ENCODE results near the gene MPPE1. TPM values are rescaled to one million over a fixed set of nuclear protein-coding genes. Genes with fewer than 3 reads are reported as not detected.

The MPPE1 gene
- total RNA-seq, 1 experiment from 2014 or later = 21.4 TPM

- ChIA-PET CTCF (no interaction called here), POLR2A (no interaction called here), RAD21 (ENCODE audit: low non-redundant PET in 1 of 2, low total read pairs in 2 of 2, uncharacterized antibody in 2 of 2, unreplicated experiment in 2 of 2) (no interaction called here)
- H3K4me1 ChIP-seq (ENCODE audit: control insufficient read depth in 1 of 2, insufficient read depth in 2 of 2, low read length in 2 of 2) = peaks cover 5 to 14% of the 10 kb centered on the region in 2 experiments; a peak in 3 of 4 replicates
- no peaks in the 10 kb centered on the region for H3K9me2 ChIP-seq (ENCODE audit: insufficient read depth)
- ATAC-seq (no peak), DNase-seq (ENCODE audit: low read depth, low spot score) (no peak)
- intact Hi-C loops (cut with micrococcal nuclease) = no loop called here
- no TSS peak for BruUV-seq (replicated peaks)
- H3K27ac ChIP-seq (ENCODE audit: low read depth, low read length) = no peak overlapping the region
- no peak overlapping the region for H3K9ac ChIP-seq (ENCODE audit: low read length)
- H4K20me1 ChIP-seq (ENCODE audit: insufficient read depth) = no peaks in the 10 kb centered on the region
- no peaks in the 10 kb centered on the region for H3K27me3 ChIP-seq (ENCODE audit: insufficient read depth, low read length)
- H2AFZ ChIP-seq (ENCODE audit: low read depth, low read length, poor library complexity, severe bottlenecking) = no peak overlapping the region
- no peaks in the 10 kb centered on the region for H3K79me2 ChIP-seq (ENCODE audit: insufficient read depth, low read length)
- H3K9me3 ChIP-seq (ENCODE audit: control insufficient read depth in 1 of 2, insufficient read depth in 1 of 2, low read depth in 1 of 2, low read length in 2 of 2) = peaks cover 9 to 10% of the 10 kb centered on the region in 2 experiments; a peak in 2 of 4 replicates
- H3K36me3 ChIP-seq (ENCODE audit: control insufficient read depth in 1 of 2, insufficient read depth in 2 of 2, low read length in 2 of 2) = no peaks in the 10 kb centered on the region
- no peak overlapping the region for H3K4me2 ChIP-seq (ENCODE audit: low read length)
- H3K4me3 ChIP-seq (replicated peaks in 1 of 2; ENCODE audit: low read depth in 1 of 2, low read length in 2 of 2) = no peak overlapping the region
- TF ChIP-seq SP1 (IDR thresholded peaks at IDR 0.05; ENCODE audit: low read depth) (no peak), CBX3 (IDR thresholded peaks at IDR 0.05; ENCODE audit: low read depth) (peak; percentile 71; the same call in 1 of the 2 replicates)
These were observed 48.5 kb upstream of the MPPE1 start for GRCh38 chr18:11956371-11957308.

DNA sequence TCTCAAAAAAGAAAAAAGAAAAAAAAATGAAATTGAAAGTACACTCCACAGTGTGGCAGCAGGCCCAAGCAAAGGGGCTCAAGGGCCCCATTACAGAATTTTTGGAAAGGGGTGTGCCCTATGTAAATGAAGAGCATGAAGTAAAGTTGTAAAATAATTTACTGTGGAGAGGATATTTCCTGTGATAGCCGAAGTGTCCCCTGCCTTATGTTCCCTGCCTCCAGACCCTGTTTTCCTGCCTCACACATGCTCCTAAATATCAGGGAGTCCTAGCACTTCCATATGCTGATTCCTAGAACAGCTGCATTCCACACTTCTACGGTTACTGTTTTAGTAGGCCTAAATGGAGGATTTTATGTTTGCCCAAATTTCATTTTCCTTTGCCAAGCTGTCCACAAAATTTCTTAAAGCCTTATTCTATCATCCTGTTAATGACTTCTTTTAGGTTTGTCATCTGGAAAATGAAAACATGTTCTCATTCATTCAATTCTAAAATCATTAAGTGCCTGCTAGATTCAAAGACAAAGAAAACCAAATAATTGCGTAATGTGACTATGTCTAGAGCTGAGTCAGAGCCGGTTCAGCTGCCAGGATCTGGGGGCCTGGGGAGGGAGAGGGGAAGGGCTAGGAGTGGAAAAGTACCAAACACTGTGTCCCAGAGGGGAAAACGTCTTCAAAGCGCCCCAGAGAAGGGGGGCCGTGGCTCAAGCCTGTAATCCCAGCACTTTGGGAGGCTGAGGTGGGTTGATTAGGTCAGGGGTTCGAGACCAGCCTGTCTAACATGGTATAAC lies 47.3 kb upstream of the MPPE1 start:
- BruUV-seq (replicated peaks) = no TSS peak

More for the DNA sequence above, 47.3 kb upstream of the MPPE1 start:
- no peaks in the 10 kb centered on the region for H3K79me2 ChIP-seq (ENCODE audit: insufficient read depth, low read length)
- peaks cover 5 to 14% of the 10 kb centered on the region in 2 experiments; a peak in 3 of 4 replicates for H3K4me1 ChIP-seq (ENCODE audit: control insufficient read depth in 1 of 2, insufficient read depth in 2 of 2, low read length in 2 of 2)
- ATAC-seq = no peak
- H4K20me1 ChIP-seq (ENCODE audit: insufficient read depth) = no peaks in the 10 kb centered on the region
- ChIA-PET RAD21 (ENCODE audit: low non-redundant PET in 1 of 2, low total read pairs in 2 of 2, uncharacterized antibody in 2 of 2, unreplicated experiment in 2 of 2) (no interaction called here), CTCF (no interaction called here), POLR2A (no interaction called here)
- H3K9ac ChIP-seq (ENCODE audit: low read length) = no peak overlapping the region
- H3K4me3 ChIP-seq (replicated peaks in 1 of 2; ENCODE audit: low read depth in 1 of 2, low read length in 2 of 2) = no peak overlapping the region
- no peak overlapping the region for H3K27ac ChIP-seq (ENCODE audit: low read depth, low read length)
- H3K36me3 ChIP-seq (ENCODE audit: control insufficient read depth in 1 of 2, insufficient read depth in 2 of 2, low read length in 2 of 2) = no peaks in the 10 kb centered on the region
- H3K27me3 ChIP-seq (ENCODE audit: insufficient read depth, low read length) = no peaks in the 10 kb centered on the region
- intact Hi-C loops (cut with micrococcal nuclease) = no loop called here
- H3K4me2 ChIP-seq (ENCODE audit: low read length) = peak overlapping the region; percentile 9; the same call in 1 of the 2 replicates
- no peak for TF ChIP-seq YY1 (IDR thresholded peaks at IDR 0.05; ENCODE audit: extremely low read depth, insufficient replicate concordance, low read depth, low read length)
- peak; percentile 82; the same call in 1 of the 2 replicates for TF ChIP-seq CEBPB (IDR thresholded peaks at IDR 0.05; ENCODE audit: low read depth)
- TF ChIP-seq POLR2AphosphoS5 (IDR thresholded peaks at IDR 0.05; ENCODE audit: low read depth, low read length) = no peak
- TF ChIP-seq SP1 (IDR thresholded peaks at IDR 0.05; ENCODE audit: low read depth) = peak; percentile 7; the same call in 1 of the 2 replicates
- no peak for TF ChIP-seq CBX3 (IDR thresholded peaks at IDR 0.05; ENCODE audit: low read depth)
- TF ChIP-seq ZNF274 (IDR thresholded peaks at IDR 0.05; ENCODE audit: low read depth, low read length) = no peak
- no peak for TF ChIP-seq TCF7L2 (IDR thresholded peaks at IDR 0.05; ENCODE audit: borderline replicate concordance, extremely low read depth, insufficient read depth, insufficient read length)
- TF ChIP-seq ZBTB33 (IDR thresholded peaks at IDR 0.05; ENCODE audit: extremely low read depth, insufficient replicate concordance, low read length) = no peak
- TF ChIP-seq EZH2phosphoT487 (IDR thresholded peaks at IDR 0.05; ENCODE audit: borderline replicate concordance) = no peak
- no peak for TF ChIP-seq ELF1 (IDR thresholded peaks at IDR 0.05; ENCODE audit: borderline replicate concordance, low read depth)
- no peak; the same call in 1 of the 2 replicates for TF ChIP-seq FOSL1 (IDR thresholded peaks at IDR 0.05; ENCODE audit: low read depth)
- no peak for DNase-seq (ENCODE audit: low read depth, low spot score)
- no peaks in the 10 kb centered on the region for H3K9me2 ChIP-seq (ENCODE audit: insufficient read depth)
- H2AFZ ChIP-seq (ENCODE audit: low read depth, low read length, poor library complexity, severe bottlenecking) = peak overlapping the region; percentile 92
- peaks cover 9 to 10% of the 10 kb centered on the region in 2 experiments; a peak in 2 of 4 replicates for H3K9me3 ChIP-seq (ENCODE audit: control insufficient read depth in 1 of 2, insufficient read depth in 1 of 2, low read depth in 1 of 2, low read length in 2 of 2)

All from HCT116 (cell line).